Fibroblast of mammary gland (primary cell): ENCODE results near the gene ATXN7L1.

Experiments
- DNase-seq: peaks from one replicate; pipeline ENCODE4 v3.0.0-alpha.2; 2010; ENCODE audit warnings: low read depth
- H3K4me3 ChIP-seq: 2 replicates; pipeline ENCODE4 v1.5.1; 2011; ENCODE audit warnings: low read depth, mild to moderate bottlenecking, low read length, moderate library complexity; ENCODE audit not compliant: control insufficient read depth
- CTCF ChIP-seq: conservative IDR thresholded peaks from 2 replicates; pipeline ENCODE4 v1.5.1; 2011; ENCODE audit warnings: low read depth, low read length, inconsistent platforms; ENCODE audit not compliant: control insufficient read depth, insufficient read depth

ATXN7L1 gene

GRCh38 chr7:105734233-105734632 lies 142.2 kb downstream of the ATXN7L1 start:
- no peak overlapping the region for H3K4me3 ChIP-seq
- no peak for TF ChIP-seq CTCF
- DNase-seq, result no peak

- TF ChIP-seq CTCF, result no peak
- DNase-seq, result no peak
Observed at GRCh38 chr7:105731042-105731441, 145.4 kb downstream of the ATXN7L1 start.

GRCh38 chr7:105728028-105728427 lies 148.4 kb downstream of the ATXN7L1 start:
- DNase-seq, result no peak
- no peak overlapping the region for H3K4me3 ChIP-seq
- no peak for TF ChIP-seq CTCF

More at GRCh38 chr7:105731042-105731441, 145.4 kb downstream of the ATXN7L1 start:
- H3K4me3 ChIP-seq, result no peak overlapping the region

- TF ChIP-seq CTCF, result no peak
- H3K4me3 ChIP-seq, result no peak overlapping the region
- DNase-seq, result no peak
Observed at GRCh38 chr7:105724688-105725087, 151.7 kb downstream of the ATXN7L1 start.

- no peak for DNase-seq
- no peak overlapping the region for H3K4me3 ChIP-seq
- no peak for TF ChIP-seq CTCF
Observed at GRCh38 chr7:105723572-105723971, 152.8 kb downstream of the ATXN7L1 start.

- H3K4me3 ChIP-seq, result no peak overlapping the region
- TF ChIP-seq CTCF, result no peak
- no peak for DNase-seq
Observed at GRCh38 chr7:105721571-105722104, 154.8 kb downstream of the ATXN7L1 start.

GRCh38 chr7:105719919-105720318 lies 156.5 kb downstream of the ATXN7L1 start:
- TF ChIP-seq CTCF, result no peak
- H3K4me3 ChIP-seq, result no peak overlapping the region
- no peak for DNase-seq
